Measurements from ENCODE around the gene TTC17.

TTC17 gene

DNA sequence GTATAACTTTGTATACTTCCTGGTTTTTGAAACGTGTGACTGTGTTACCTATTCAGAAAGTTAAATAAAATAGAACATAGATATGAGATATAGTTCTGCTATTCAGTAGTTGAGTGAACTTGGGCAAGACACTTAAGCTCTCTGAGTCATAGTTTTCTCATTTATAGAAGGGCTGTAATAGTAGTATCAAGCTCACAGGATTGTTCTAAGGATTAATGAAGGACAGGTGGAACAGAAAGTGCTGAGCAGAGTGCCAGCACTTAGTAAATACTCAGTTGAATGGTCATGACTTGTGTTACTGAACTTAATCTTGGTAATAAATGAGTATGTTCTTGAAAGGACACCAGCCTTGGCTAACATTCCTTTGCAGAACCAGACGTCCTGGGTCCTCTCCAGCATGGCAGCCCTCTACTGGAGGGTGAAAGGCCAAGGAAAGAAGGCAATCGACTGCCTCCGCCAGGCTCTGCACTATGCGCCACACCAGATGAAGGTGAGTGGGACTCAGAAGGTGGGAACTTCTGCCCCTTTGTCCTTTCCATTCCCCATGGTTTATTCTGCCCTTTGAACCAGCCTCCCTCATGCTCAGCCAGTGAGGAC lies 131.2 kb downstream of the TTC17 start:
- TF ChIP-seq, protein P1, sequence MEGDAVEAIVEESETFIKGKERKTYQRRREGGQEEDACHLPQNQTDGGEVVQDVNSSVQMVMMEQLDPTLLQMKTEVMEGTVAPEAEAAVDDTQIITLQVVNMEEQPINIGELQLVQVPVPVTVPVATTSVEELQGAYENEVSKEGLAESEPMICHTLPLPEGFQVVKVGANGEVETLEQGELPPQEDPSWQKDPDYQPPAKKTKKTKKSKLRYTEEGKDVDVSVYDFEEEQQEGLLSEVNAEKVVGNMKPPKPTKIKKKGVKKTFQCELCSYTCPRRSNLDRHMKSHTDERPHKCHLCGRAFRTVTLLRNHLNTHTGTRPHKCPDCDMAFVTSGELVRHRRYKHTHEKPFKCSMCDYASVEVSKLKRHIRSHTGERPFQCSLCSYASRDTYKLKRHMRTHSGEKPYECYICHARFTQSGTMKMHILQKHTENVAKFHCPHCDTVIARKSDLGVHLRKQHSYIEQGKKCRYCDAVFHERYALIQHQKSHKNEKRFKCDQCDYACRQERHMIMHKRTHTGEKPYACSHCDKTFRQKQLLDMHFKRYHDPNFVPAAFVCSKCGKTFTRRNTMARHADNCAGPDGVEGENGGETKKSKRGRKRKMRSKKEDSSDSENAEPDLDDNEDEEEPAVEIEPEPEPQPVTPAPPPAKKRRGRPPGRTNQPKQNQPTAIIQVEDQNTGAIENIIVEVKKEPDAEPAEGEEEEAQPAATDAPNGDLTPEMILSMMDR (IDR thresholded peaks at IDR 0.05), result no peak

DNA sequence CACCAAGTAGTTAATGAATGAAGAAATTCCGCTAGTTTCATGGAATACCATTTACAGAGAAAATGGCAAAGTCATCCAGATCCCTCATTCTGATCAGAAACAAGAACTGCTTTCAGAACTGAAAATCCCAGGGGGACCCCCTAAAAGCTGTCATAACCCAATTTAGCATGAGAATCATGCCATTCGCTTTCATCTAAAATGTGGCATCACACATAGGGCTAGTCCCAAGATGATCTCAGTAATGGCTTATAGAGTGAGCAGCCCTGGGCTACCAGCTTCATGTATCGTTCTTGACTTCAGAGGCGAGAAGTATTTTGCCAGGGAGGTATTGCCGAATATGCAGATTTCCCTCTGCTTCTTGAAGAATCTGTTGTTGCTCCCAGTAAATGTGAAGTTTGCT lies 134.0 kb downstream of the TTC17 start:
- TF ChIP-seq, protein P1 (IDR thresholded peaks at IDR 0.05), result no peak

DNA sequence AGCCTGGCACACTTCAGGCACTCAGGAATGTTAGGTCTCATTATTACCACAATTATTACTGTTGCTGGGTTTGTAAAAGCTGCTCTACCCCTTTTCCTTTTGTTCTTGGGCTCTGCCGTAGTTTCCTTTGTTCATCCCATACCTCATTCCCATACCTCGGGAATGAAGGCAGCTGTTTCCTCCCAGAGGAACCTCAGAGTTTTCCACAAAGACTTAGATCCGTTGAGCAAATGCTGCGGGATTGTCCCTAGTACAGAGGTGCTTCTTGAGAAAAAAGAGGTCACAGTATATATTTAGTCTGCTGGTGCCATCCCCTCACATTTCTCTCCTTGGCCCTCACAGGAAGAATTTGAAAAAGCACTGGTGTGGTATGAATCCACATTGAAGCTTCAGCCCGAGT lies 134.7 kb downstream of the TTC17 start:
- TF ChIP-seq, protein P1 (IDR thresholded peaks at IDR 0.05), result no peak

DNA sequence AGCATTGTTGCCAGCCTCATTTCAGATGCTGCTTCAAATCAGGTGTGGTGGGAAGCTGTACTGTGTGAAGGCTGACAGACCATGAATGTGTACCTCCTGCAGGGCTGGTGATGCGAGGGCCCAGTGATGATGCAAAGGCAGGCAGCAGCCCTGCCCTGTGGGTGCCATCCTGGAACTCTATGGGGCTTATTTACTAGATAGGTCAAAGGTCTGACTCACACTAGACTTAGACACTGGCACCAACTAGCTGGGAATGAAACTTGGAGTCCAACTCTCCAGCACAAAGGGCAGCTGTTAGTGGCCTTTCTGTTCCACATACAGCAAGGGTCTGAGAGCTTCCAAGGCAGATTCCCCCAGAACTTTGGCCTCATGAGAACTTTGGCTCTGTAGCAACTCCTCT lies 138.4 kb downstream of the TTC17 start:
- TF ChIP-seq, protein P1 (IDR thresholded peaks at IDR 0.05), result no peak

DNA sequence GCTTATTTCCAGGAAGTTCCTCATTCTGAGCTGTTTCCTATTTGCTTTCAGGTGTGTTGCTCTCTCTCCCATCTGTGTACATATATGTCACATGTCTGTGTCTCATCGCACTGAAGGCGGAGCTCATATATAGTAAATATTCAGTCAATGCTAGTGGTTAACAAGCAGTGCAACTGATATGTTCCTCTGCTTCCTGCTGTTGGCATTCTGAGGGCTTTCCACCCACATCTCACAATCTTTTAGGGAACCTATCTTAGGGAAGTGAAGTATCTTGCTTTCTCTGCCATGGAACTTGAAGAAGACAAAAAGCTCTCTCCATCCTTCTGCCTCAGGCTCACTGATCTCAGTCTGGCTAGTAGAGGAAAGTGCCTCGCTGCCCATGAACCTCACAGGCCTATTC lies 139.8 kb downstream of the TTC17 start:
- TF ChIP-seq, protein P1 (IDR thresholded peaks at IDR 0.05), result no peak

DNA sequence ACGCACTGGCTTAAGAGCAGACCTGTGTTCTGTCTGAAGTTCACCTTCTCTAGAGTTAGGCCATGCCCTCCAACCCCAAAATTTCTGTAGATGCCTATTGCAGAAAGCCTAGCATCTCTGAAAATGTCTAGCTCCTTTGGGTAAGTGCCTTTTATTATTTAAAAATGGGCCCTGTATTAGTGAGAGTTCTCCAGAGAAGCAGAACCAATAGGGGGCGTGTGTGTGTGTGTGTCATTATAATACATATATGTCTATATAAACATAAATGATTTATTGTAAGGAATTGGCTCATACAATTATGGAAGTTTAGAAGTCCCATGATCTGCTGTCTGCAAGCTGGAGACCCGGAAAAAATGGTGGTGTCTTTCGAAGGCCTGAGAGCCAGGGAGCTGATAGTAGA lies 144.7 kb downstream of the TTC17 start:
- TF ChIP-seq, protein P1 (IDR thresholded peaks at IDR 0.05), result no peak; the same call in 1 of the 2 replicates

DNA sequence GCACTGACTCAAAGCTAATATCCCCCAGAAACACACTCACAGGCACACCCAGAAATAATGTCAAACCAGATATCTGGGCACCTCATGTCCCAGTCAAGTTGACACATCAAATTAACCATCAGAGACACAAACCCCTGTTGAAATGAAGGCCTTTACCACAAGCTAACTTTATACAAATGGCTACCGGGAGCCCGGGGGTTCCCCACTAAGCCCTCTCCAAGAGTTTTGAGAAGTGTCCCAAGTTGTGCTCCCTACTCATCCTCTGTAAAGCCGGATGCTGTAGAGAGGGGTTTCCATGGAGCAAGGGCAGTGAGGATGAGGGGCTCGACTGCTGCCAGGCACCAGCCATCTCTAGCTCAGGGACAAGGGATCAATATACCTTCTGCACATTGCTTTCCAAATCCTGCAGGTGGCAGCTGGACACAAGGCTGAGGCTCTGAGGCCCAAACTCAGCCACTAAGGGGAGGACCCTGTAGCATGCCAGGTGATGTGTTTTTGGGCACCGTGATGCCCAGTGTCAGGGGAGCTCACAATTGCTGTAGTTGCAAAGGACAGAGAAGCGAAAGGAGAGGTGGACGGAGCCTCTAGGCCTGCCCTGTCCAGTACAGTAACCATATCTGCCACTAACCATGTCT lies 145.7 kb downstream of the TTC17 start:
- TF ChIP-seq, protein P1 (IDR thresholded peaks at IDR 0.05), result peak; percentile 32; the same call in 1 of the 2 replicates

Measured in LNCAP (cell line).